K562 (cell line): ENCODE measurements around the gene SNX20. TPM values are rescaled to one million over a fixed set of nuclear protein-coding genes. Genes with fewer than 3 reads are reported as not detected.

Experiments
- ATAC-seq: fragments of 200-7000 bp; cut with Tn5 transposase; 3 replicates; pipeline ENCODE4 v1.9.1; 2020; ENCODE audit warnings: moderate library complexity
- BruUV-seq: library from RNA; stranded (reverse); fragments of 400-500 nt; replicated peaks from 2 replicates; lab custom pipeline; 2021; lab: Mats Ljungman, UMichigan
- CTCF ChIA-PET: fragments of 300-600 bp; formaldehyde crosslinking; extraction: SDS; loops from one replicate; lab custom pipeline; 2021; ENCODE audit warnings: low intra/inter-chr PET ratio; lab: Yijun Ruan, JAX
- POLR2A ChIA-PET: fragments of 300-600, 350-650 bp; sonication (Branson Sonifier 250); formaldehyde crosslinking; extraction: SDS; loops from one replicate; lab custom pipeline; 2021; ENCODE audit warnings: antibody characterized with exemption, inconsistent platforms; lab: Yijun Ruan, JAX
- DNase-seq, 4 experiments: peaks; one replicate each; pipeline versions ENCODE4 v3.0.0 to v3.0.0-alpha.2; 2011 to 2018; ENCODE audit warnings: low spot score in 3 of 4, mixed read lengths in 3 of 4; ENCODE audit errors: extremely low read depth in 1 of 4
- FAIRE-seq: peaks from 2 replicates; lab custom pipeline; 2011; peaks lifted over from hg19 to GRCh38; lab: Jason Lieb, UNC
- H2AFZ ChIP-seq: 2 replicates; pipeline ENCODE4 v1.6.0; 2011; ENCODE audit warnings: low read depth, low read length, control low read depth, inconsistent platforms
- H3K27ac ChIP-seq: fragments of 200-600 bp; 3 replicates; pipeline ENCODE4 v1.8.0; 2011; ENCODE audit warnings: low read depth, mild to moderate bottlenecking, control low read depth, inconsistent platforms, low read length, moderate library complexity, mixed read lengths; ENCODE audit errors: extremely low read depth
- H3K27me3 ChIP-seq, 2 experiments: fragments of 300-600 bp in 1 of 2; 2 replicates in 1 of 2; 3 replicates in 1 of 2; pipeline versions ENCODE4 v1.6.0 to v1.8.0; 2011; ENCODE audit warnings: inconsistent platforms in 2 of 2, low read length in 2 of 2, mild to moderate bottlenecking in 1 of 2, mixed read lengths in 1 of 2, moderate library complexity in 1 of 2; ENCODE audit not compliant: control insufficient read depth in 2 of 2, insufficient read depth in 2 of 2
- H3K36me3 ChIP-seq: fragments of 300-600 bp; 3 replicates; pipeline ENCODE4 v1.8.0; 2011; ENCODE audit warnings: mild to moderate bottlenecking, low read length, inconsistent platforms; ENCODE audit not compliant: control insufficient read depth, insufficient read depth
- H3K4me1 ChIP-seq, 2 experiments: fragments of 200-600 bp in 1 of 2; replicated peaks in 1 of 2; 2 replicates in 1 of 2; 3 replicates in 1 of 2; pipeline versions ENCODE4 v1.5.1 to v1.8.0; 2011; ENCODE audit warnings: inconsistent platforms in 2 of 2, low read length in 2 of 2, mild to moderate bottlenecking in 1 of 2, mixed read lengths in 1 of 2, moderate library complexity in 1 of 2; ENCODE audit not compliant: control insufficient read depth in 2 of 2, insufficient read depth in 2 of 2
- H3K4me2 ChIP-seq: 2 replicates; pipeline ENCODE4 v1.6.1; 2011; ENCODE audit warnings: low read length, control low read depth, inconsistent platforms, mixed read lengths; ENCODE audit not compliant: insufficient read depth
- H3K4me3 ChIP-seq: fragments of 200-600 bp; sonication (generic), shearing (Covaris generic); 2 replicates; pipeline ENCODE4 v1.5.1; 2016; ENCODE audit warnings: control low read depth, inconsistent platforms
- H3K79me2 ChIP-seq: fragments of 200-600 bp; 3 replicates; pipeline ENCODE4 v1.8.0; 2011; ENCODE audit warnings: low read length, inconsistent platforms; ENCODE audit not compliant: control insufficient read depth, insufficient read depth
- H3K9ac ChIP-seq, 2 experiments: 2 replicates each; pipeline versions ENCODE4 v1.6.0 to v1.6.1; 2011; ENCODE audit warnings: low read depth in 2 of 2, low read length in 2 of 2, control low read depth in 1 of 2, inconsistent platforms in 1 of 2, mild to moderate bottlenecking in 1 of 2, mixed read lengths in 1 of 2; ENCODE audit not compliant: insufficient read depth in 1 of 2
- H3K9me1 ChIP-seq: one replicate; pipeline ENCODE4 v1.6.0; 2011; ENCODE audit warnings: inconsistent platforms, mild to moderate bottlenecking, low read length, moderate library complexity; ENCODE audit not compliant: control insufficient read depth, insufficient read depth
- H3K9me3 ChIP-seq: replicated peaks from 2 replicates; pipeline ENCODE4 v1.5.1; 2011; ENCODE audit warnings: low read depth, low read length, inconsistent platforms; ENCODE audit not compliant: control insufficient read depth, insufficient read depth
- H4K20me1 ChIP-seq: replicated peaks from 2 replicates; pipeline ENCODE4 v1.6.1; 2011; ENCODE audit warnings: low read length, inconsistent platforms, mixed read lengths; ENCODE audit not compliant: control insufficient read depth, insufficient read depth
- YY1 ChIP-seq, 3 experiments: IDR thresholded peaks; 2 replicates each; pipeline ENCODE4 v1.6.1; 2011; ENCODE audit warnings: low read length in 2 of 3, mild to moderate bottlenecking in 2 of 3, moderate library complexity in 2 of 3, borderline replicate concordance in 1 of 3, control low read depth in 1 of 3, low read depth in 1 of 3; ENCODE audit not compliant: insufficient read depth in 3 of 3, insufficient replicate concordance in 2 of 3, control insufficient read depth in 1 of 3, insufficient read length in 1 of 3; ENCODE audit errors: extremely low read depth in 1 of 3
- ZNF133 ChIP-seq: fragments of 250-450 bp; sonication (Bioruptor Pico); IDR thresholded peaks from 2 replicates; pipeline ENCODE4 v1.4.0; 2020; ENCODE audit warnings: mild to moderate bottlenecking
- ZZZ3 ChIP-seq: fragments of 450-650 bp; IDR thresholded peaks from 2 replicates; pipeline ENCODE4 v1.6.1; 2016; ENCODE audit warnings: antibody characterized with exemption, mild to moderate bottlenecking, moderate library complexity
- WGBS: fragments of 100-300 bp; shearing (Covaris generic); methylation state at CpG from one replicate; pipeline ENCODE4 v1.1.6; 2016; ENCODE audit warnings: low coverage, mixed read lengths; ENCODE audit not compliant: insufficient coverage; ENCODE audit errors: missing lambda C conversion rate; 5-methylcytosine and 5-hydroxymethylcytosine counted together
- in situ Hi-C: fragments of 300-500 bp; cut with MboI; formaldehyde crosslinking; loops from 4 replicates; pipeline ENCODE4 v1.15.0; 2018; ENCODE audit warnings: inconsistent platforms, mixed read lengths
- intact Hi-C: fragments of 100-400 bp; cut with micrococcal nuclease; formaldehyde crosslinking; loops from 2 replicates; pipeline ENCODE4 v1.14.2; 2022
- polyA plus RNA-seq, 8 experiments: library from polyadenylated mRNA; depleted of rRNA in 4 of 8; stranded (reverse) in 5 of 8; unstranded in 3 of 8; fragments of >200 nt; fragmentation: Nextera tagmentation in 2 of 8; fragmentation: Illumina TruSeq in 1 of 8; extraction: Ambion mirVana in 2 of 8; extraction: Trizol in 1 of 8; gene quantifications; 2 replicates each; pipeline versions ENCODE4 v1.2.1 to v1.2.3, GENCODE V29; 2011 to 2014; ENCODE audit warnings: inconsistent platforms in 1 of 8, missing spikeins in 1 of 8
- total RNA-seq, 7 experiments: library from RNA; depleted of rRNA in 6 of 7; stranded (reverse); fragments of >200 nt in 6 of 7; fragmentation: Illumina TruSeq in 2 of 7; extraction: Trizol in 2 of 7; gene quantifications; 2 replicates each; pipeline versions ENCODE4 v1.2.1 to v1.2.3, GENCODE V29; 2011 to 2021; ENCODE audit warnings: low replicate concordance in 1 of 7

The SNX20 gene
- total and polyA plus RNA-seq, 9 of the 15 experiments (the other 6 are each of a cell fraction or from before 2014, with no cell fraction given) = 0.04 to 0.07 TPM; not detected in 7

DNA sequence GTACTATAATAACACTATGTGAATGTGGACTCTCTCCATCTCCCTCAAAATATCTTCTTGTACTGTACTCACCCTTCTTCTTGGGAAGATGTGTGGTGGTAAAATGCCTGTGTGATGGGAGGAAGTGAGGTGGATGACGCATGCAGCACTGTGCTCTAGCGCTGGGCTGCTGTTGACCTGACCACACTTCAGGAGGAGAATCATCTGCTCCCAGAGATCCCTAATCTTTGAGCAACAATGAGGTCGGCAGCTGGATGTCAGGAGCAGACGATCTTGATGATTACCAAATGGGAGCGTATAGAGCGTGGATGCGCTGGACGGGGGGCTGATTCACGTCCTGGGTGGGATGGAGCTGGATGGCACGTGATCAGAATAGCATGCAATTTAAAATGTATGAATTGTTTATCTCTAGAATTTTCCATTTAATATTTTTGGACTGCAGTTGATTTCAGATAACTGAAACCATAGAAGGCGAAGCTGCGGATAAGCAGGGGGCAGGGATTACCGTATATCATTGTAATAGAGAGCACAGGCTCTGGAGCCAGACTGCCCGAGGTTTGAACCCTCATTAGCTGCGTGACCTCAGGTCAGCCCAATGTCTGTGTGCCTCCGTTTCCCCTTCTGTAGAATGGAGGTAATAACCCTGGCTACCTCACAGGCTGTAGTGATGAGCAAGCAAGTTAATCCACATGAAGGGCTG is 37.1 kb upstream of the SNX20 start (continued):
- no peak for TF ChIP-seq ZNF133 (CRISPR knock-in tag)

DNA sequence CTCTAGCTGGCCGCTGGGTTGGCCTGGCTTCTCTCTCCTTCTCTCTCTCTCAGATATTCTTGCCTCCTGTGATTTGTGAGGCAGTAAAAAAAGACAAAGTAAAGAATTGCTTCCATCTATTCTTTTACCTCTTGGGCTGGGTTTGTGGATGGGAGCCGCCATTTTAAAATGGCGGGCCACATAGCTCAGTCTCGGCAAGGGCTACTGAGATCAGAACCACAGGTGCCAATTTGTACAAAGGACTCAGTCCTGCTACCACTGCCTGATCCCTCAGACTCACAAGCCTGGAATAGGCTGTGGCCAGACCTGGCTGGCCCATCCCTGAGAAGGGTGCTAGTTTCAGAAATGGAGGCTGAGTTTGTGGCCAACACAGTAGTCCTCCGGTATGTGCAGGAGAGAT is 36.4 kb upstream of the SNX20 start:
- ChIA-PET CTCF (no interaction called here), POLR2A (no interaction called here)
- Histone ChIP-seq H4K20me1 (no peaks in the 10 kb centered on the region), H3K27me3 (peaks cover 8 to 47% of the 10 kb centered on the region in 2 experiments; a peak in 4 of 5 replicates), H3K9me3 (no peaks in the 10 kb centered on the region), H3K4me1 (no peaks in the 10 kb centered on the region; a peak in 1 of 5 replicates), H3K27ac (no peak overlapping the region), H3K4me2 (no peak overlapping the region), H3K79me2 (no peaks in the 10 kb centered on the region), H3K36me3 (no peaks in the 10 kb centered on the region), H3K4me3 (no peak overlapping the region), H2AFZ (no peak overlapping the region), H3K9ac (no peak overlapping the region), H3K9me1 (no peaks in the 10 kb centered on the region)
- 1% methylated on average over 5 of the region's 5 CpGs for WGBS
- FAIRE-seq (no peak), DNase-seq (no peak), ATAC-seq (no peak)
- in situ Hi-C loops (no loop called here), intact Hi-C loops (no loop called here)
- no TSS peak for BruUV-seq
- TF ChIP-seq ZZZ3 (no peak), YY1 (IDR thresholded peaks at IDR 0.05; ENCODE audit: borderline replicate concordance in 1 of 3, control insufficient read depth in 1 of 3, extremely low read depth in 1 of 3, insufficient read depth in 3 of 3, insufficient read length in 1 of 3, insufficient replicate concordance in 2 of 3, low read depth in 1 of 3, low read length in 2 of 3) (peak in 2 of 3 experiments; percentile 9 to 84)
